Right renal pelvis (tissue), 4 donors: ENCODE data around the gene ACSF3. TPM values are rescaled to one million over a fixed set of nuclear protein-coding genes. Genes with fewer than 3 reads are reported as not detected.
"Not testable (repeated sequence)": the region's sequence is repeated elsewhere in the genome, so short reads cannot be mapped to it uniquely, and the experiment has no call there.

Experiments used
- DNase-seq, 4 donors: peaks; one replicate each; pipeline ENCODE4 v3.0.0-alpha.2; 2013; ENCODE audit warnings: low read depth in 4 of 4, low spot score in 3 of 4, missing footprints in 1 of 4
- polyA plus RNA-seq, 4 donors: library from polyadenylated mRNA; unstranded; fragments of 120-200 nt; gene quantifications; one replicate each; pipeline ENCODE4 v1.2.1, GENCODE V29; 2013; ENCODE audit not compliant: insufficient read length in 4 of 4

The ACSF3 gene
- polyA plus RNA-seq, 4 donors, result 30.4 to 35.7 (median 31.4) TPM

- DNase-seq, result no peak
These were observed 91.5 kb downstream of the ACSF3 start for GRCh38 chr16:89184933-89185794.

GRCh38 chr16:89185887-89186592, 92.4 kb downstream of the ACSF3 start:
- DNase-seq, result not testable (repeated sequence)

- DNase-seq, result not testable (repeated sequence)
These were observed 93.0 kb downstream of the ACSF3 start for GRCh38 chr16:89186593-89187031.

- no peak for DNase-seq
These were observed 93.5 kb downstream of the ACSF3 start for GRCh38 chr16:89187032-89187769.

- DNase-seq, result no peak
These were observed 94.2 kb downstream of the ACSF3 start for GRCh38 chr16:89187770-89188392.

- not testable (repeated sequence) for DNase-seq
These were observed 95.1 kb downstream of the ACSF3 start for GRCh38 chr16:89188471-89189357.

- DNase-seq, result no peak
These were observed 95.8 kb downstream of the ACSF3 start for GRCh38 chr16:89189358-89190025.

- DNase-seq, result no peak
These were observed 96.7 kb downstream of the ACSF3 start for GRCh38 chr16:89190150-89190958.

- no peak for DNase-seq
These were observed 97.6 kb downstream of the ACSF3 start for GRCh38 chr16:89191033-89191900.

- DNase-seq, result no peak
These were observed 98.2 kb downstream of the ACSF3 start for GRCh38 chr16:89191901-89192185.

- DNase-seq, result not testable (repeated sequence)
These were observed 98.7 kb downstream of the ACSF3 start for GRCh38 chr16:89192186-89192955.

- no peak for DNase-seq
These were observed 99.4 kb downstream of the ACSF3 start for GRCh38 chr16:89192956-89193575.

- no peak for DNase-seq
These were observed 100.1 kb downstream of the ACSF3 start for GRCh38 chr16:89193576-89194293.

GRCh38 chr16:89194340-89195311, 101.0 kb downstream of the ACSF3 start:
- DNase-seq, result no peak
